Activated T-cell treated with anti-CD3 and anti-CD28 coated beads for 4 hours (primary cell): ENCODE data around the gene MT2A.
"Not testable (repeated sequence)": the region's sequence is repeated elsewhere in the genome, so short reads cannot be mapped to it uniquely, and the experiment has no call there.

Experiments
- DNase-seq: peaks from one replicate; pipeline ENCODE4 v3.0.0-alpha.2; 2020

MT2A gene

DNA sequence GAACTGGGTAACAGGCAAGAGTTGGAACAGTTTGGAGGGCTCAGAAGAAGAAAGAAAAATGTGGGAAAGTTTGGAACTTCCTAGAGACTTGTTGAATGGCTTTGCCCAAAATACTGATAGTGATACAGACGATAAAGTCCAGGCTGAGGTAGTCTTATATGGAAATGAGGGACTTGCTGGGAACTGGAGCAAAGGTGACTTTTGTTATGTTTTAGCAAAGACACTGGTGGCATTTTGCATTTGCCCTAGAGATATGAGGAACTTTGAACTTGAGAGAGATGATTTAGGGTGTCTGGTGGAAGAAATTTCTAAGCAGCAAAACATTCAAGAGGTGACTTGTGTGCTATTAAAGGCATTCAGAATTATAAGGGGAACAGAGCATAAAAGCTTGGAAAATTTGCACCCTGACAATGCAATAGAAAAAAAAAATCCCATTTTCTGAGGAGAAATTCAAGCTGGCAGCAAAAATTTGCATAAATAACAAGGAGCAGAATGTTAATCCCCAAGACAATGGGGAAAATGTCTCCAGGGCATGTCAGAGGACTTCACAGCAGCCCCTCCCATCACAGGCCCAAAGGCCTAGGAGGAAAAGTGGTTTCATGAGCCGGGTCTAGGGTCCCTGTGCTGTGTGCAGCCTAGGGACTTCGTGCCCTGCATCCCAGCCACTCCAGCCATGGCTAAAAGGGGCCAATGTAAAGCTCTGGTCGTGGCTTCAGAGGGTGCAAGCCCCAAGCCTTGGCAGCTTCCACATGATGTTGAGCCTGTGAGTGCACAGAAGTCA lies 13.5 kb downstream of the MT2A start:
- DNase-seq, result not testable (repeated sequence)

DNA sequence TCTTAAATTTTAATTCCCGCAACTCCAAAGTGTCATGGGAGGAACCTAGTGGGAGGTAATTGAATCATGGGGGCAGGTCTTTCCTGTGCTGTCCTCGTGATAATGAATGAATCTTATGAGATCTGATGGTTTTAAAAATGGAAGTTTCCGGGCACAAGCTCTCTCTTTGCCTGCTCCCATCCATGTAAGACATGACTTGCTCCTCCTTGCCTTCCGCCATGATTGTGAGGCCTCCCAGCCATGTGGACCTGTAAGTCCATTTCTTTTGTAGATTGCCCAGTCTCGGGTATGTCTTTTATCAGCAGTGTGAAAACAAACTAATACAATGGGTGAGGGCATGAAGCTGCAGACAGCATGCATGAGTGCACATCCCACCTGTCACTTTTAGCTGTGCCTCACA lies 14.8 kb downstream of the MT2A start:
- DNase-seq, result not testable (repeated sequence)

GRCh38 chr16:56623637-56624036 lies 15.3 kb downstream of the MT2A start:
- no peak for DNase-seq

GRCh38 chr16:56625140-56625942 lies 17.0 kb downstream of the MT2A start, which contains the start of gene MT1E:
Gene MT1E, plus strand, starts transcription at chr16:56625781. Its CDS starts 71 bp downstream, at chr16:56625852.
- DNase-seq, result no peak

- no peak for DNase-seq
Observed at GRCh38 chr16:56625943-56626654, 17.7 kb downstream of the MT2A start.

DNA sequence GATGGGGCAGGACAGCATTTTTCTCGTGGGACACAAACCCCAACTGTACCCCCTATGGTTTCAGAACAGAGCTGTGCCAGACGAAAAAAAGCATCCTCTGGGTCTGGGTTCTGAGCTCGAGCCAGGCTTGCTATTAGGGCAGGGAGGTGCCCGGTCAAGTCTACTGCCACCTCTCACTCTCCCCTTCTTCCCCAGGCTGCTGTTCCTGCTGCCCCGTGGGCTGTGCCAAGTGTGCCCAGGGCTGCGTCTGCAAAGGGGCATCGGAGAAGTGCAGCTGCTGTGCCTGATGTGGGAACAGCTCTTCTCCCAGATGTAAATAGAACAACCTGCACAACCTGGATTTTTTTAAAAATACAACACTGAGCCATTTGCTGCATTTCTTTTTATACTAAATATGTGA lies 18.3 kb downstream of the MT2A start:
- no peak for DNase-seq

DNA sequence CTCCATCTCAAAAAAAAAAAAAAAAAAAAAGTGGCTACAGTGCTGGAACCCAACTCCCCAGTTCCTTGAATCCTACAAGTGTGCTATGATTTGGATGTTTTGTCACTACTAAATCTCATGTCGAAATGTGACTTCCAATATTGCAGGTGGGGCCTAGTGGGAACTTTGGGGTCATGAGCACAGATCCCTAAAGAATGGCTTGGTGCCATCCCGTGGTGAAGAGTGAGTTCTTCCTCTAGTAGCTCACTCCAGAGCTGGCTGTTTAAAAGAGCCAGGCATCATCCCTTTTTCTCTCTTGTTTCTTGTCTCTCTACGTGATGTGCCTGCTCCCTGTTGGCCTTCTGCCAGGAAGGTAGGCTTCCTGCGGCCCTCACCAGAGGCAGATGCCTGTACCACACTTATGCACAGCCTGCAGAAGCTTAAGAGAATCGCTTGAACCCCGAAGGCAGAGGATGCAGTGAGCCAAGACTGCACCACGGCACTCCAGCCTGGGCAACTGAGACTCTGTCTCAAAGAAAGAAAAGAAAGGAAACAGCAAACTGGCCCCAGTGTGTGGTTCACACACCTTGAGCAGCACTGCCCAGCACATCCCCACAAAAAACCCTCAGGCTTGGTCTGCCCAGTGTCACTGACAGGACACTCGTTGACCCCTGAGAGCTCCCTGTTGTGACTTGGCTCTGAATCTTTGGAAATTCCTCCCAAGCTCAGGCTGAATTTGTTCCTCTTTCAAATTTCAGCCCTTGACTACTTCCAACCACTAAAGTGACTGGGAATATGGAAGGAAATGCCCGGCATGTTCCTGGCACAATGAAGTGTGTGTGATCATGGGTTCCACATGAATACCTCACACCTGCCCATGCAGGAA lies 20.3 kb downstream of the MT2A start:
- DNase-seq, result no peak

GRCh38 chr16:56629531-56629930 lies 21.1 kb downstream of the MT2A start:
- no peak for DNase-seq

GRCh38 chr16:56630134-56630533 lies 21.8 kb downstream of the MT2A start:
- no peak for DNase-seq

GRCh38 chr16:56631197-56631596 lies 22.8 kb downstream of the MT2A start:
- no peak for DNase-seq

DNA sequence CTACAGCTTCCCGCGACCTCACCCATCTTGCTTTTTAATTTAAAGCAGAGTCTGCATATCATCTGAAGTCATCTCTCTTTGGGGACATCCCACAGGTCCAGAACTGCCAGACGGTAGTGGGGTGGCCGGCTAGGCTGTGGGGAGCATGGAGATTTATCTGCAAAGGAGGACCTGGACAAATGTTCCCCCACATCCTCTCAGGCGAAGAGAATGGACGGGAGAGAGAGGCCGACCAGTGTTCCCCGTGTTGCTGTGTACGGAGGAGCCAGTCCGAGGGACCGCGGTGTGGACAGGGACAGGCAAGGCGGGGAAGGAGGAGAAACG lies 23.4 kb downstream of the MT2A start:
- DNase-seq, result no peak

- DNase-seq, result no peak
Observed at GRCh38 chr16:56632156-56632847, 23.9 kb downstream of the MT2A start, which contains the start of gene MT1M. Gene MT1M, plus strand, starts transcription at chr16:56632659. Its CDS starts 73 bp downstream, at chr16:56632732.

- DNase-seq, result no peak
Observed at GRCh38 chr16:56632848-56633365, 24.5 kb downstream of the MT2A start.

GRCh38 chr16:56633535-56633934 lies 25.2 kb downstream of the MT2A start:
- DNase-seq, result no peak

DNA sequence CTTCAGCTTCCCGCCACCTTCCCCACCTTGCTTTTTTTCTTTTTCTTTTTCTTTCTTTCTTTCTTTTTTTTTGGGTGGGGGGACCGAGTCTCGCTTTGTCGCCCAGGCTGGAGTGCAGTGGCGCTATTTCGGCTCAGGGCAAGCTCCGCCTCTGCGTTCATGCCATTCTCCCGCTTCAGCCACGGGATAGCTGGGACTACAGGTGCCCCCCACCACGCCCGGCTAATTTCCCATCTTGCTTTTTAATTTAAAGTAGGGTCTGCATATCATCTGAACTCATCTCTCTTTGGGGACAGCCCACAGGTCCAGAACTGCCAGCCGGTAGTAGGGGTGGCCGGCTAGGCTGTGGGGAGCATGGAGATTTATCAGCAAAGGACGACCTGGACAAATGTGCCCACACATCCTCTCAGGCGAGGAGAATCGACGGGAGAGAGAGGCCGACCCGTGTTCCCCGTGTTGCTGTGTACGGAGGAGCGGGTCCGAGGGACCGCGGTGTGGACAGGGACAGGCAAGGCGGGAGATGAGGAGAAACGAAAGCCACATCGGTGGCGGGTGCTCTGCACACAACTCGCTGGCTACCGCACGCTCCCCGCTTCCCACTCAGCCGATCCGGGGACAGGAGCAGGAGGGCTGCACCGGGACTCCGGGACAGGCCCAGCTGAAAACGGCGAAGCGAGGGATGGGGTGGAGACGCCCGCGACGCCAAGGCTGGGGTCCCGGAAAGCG lies 26.5 kb downstream of the MT2A start:
- no peak for DNase-seq

GRCh38 chr16:56635441-56635967 lies 27.1 kb downstream of the MT2A start:
- DNase-seq, result no peak

GRCh38 chr16:56636616-56637413 lies 28.4 kb downstream of the MT2A start:
- DNase-seq, result no peak

- no peak for DNase-seq
Observed at GRCh38 chr16:56637814-56638750, 29.7 kb downstream of the MT2A start, which contains the start of gene MT1A. Gene MT1A, plus strand, starts transcription at chr16:56638666. Its CDS starts 73 bp downstream, at chr16:56638739.
